GM19099 (cell line): Measurements from ENCODE around the gene SASS6.

ENCODE experiments used
- POLR2A ChIP-seq: IDR thresholded peaks from 3 replicates; pipeline ENCODE4 v1.6.1; 2011; ENCODE audit warnings: low read depth; ENCODE audit not compliant: insufficient read length; ENCODE audit errors: extremely low read depth

Gene SASS6

DNA sequence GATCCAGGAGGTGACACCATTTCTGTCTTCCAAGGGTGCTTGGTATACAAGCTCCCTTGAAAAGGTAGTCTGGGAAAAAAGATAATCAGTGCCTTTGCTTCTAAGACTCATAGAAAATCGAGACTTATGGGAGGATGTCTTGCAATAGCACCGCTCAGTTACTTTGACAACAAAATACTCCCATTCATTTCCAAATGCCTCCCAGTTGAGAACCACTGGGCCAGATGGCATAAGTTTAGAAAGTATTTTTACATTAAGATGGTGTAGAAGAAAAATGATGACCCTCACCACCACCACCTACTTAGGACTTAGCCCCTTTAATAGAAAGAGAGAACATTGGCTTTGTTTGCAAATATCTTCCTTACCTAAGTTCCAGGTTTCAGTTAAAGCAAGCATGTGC is 4.9 kb upstream of the SASS6 start:
- TF ChIP-seq POLR2A, result no peak

DNA sequence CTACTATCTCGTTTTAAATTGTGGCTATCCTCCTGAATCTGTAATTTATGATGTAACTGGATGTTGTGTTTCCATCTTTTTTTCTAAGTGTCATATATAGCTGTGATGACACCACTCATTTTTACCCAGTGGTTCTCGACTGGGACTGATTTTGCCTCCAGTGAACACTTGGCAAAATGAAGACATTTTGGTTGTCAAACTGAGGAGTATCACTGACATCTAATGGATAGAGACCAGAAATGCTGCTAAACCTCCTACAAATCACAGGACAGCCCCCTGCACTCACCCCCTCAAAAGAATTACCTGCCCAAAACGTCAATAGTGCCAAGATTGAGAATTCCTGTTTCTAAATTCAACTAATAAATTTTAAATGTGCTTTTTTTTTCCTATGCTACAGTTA is 2.1 kb upstream of the SASS6 start:
- no peak for TF ChIP-seq POLR2A

DNA sequence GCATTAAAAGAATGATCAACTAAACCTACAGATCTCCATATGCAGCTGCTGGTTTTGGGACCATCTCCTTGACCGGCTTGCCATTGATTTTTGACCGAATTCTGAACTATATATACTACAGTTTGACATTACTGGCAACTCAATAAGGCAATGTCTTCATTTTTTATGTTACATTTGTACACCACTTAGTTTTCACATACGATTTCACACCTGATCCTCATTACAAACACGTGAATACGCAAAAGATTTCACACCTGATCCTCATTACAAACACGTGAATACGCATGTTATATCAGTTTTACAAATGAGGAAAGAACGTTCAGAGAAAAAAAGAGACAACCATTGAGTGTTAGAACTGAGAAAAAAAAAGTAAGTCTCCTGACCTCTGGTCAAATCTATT is 1.1 kb downstream of the SASS6 start:
- TF ChIP-seq POLR2A, result no peak

DNA sequence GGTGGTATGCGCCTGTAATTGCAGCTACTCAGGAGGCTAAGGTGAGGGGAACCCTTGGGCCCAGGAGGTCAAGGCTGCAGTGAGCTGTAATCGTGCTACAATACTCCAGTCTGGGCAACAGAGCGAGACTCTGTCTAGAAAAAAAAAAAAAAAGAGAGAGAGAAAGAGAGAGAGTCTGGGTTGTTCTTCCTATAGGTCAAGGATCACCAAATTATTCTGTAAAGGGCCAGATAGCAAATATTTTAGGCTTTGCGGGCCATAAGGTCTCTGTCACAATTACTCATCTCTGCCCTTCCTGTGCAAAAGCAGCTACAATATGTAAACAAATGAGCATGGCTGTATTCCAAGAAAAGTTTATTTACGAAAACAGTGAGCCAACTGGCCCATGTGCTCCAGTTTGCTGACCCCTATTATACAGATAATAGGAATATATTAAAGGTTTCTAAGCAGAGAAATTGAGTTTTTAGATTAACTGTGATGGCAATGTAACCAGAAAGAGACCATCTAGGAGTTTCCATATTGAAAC is 2.1 kb downstream of the SASS6 start:
- TF ChIP-seq POLR2A, result no peak

DNA sequence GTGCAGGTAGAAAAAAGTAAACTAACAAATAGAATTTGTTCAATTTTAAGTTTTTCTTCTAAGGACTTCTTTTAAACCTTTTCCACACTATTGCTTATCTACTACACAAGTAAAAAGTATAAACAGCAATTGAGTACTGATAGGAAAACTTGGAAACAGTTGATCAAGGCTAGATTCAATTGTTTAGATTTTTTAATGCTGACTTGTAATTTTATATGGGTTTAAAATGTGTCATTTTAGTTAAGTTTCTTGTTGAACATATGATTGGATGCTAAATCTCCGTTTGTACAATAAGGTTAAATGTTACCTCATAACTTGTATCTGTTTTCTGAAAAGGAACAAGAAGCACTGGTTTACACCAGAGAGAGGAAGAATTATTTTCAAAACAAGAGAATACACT is 5.5 kb downstream of the SASS6 start:
- TF ChIP-seq POLR2A, result no peak

DNA sequence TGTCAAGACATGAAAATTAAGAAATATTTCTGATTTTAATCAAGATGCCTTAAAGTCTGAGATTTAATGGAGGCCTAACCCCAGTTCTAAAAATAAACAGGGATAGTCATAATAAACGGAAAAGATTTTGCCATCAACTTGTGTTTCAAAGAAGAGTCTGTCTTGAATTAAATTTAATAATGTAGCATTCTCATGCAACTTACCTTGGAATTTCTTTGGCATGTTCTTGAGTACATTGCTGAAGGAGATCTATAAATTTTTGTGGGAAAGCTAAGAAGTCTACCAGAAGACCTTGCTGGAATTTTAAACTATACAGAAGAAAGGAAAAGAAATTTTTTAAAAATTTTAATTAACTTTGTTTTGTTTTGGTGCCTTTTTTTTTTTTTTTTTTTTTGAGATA is 10.6 kb downstream of the SASS6 start:
- TF ChIP-seq POLR2A, result no peak

DNA sequence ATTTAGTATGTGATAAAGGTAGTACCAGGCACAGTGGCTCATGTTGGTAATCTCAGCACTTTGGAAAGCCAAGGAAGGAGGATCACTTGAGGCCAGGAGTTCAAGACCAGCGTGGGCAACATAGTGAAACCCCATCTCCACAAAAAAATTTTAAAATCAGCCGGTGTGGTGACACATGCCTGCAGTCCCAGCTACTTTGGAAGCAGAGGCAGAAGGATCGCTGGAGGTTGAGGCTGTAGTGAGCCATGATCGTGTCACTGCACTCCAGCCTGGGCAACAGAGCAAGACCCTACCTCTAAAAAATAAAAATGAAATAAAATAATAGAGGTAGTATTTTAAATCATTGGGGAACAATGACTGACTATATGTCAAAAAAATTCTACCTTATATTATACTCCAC is 17.2 kb downstream of the SASS6 start:
- TF ChIP-seq POLR2A, result no peak

DNA sequence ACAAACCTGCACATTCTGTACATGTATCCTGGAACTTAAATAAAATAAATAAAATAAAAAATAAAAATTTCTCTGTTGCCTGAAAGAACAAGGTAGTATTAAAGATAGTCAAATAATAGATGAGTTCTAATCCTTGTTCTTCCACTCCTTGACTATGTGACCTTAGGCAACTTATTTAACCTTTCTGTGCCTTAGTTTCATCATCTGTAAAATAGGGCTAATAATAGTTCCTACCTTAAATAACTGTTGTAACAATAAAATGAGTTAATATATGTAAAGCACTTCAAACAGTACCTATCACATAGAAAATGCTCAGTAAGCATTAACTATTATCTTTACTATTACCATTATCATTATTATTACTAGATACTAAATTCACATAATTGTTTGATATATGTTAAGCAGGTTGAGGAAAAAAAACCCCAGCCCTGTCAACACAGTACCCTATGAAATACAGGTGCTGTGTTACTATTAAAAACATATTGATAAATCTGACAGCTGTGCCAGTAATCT is 23.1 kb downstream of the SASS6 start:
- no peak for TF ChIP-seq POLR2A

DNA sequence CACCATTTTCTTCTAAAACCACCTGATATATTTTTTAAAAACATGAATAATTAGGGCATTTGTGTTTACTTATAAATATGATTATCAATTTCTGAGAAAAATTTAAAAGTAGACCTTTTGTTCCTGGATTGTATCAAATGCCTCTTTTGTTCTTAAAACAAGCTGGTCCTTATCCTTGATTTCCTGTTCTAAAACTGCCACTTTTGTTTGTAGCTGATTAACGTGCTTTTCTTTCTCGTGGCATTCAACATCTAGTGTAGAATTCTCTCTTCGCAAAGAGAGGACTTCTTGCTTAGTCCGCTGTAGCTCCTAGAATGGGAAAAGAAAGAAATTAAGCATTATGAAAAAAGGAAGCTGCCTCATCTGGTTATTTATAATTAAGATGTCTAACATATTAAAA is 25.0 kb downstream of the SASS6 start:
- TF ChIP-seq POLR2A, result no peak

DNA sequence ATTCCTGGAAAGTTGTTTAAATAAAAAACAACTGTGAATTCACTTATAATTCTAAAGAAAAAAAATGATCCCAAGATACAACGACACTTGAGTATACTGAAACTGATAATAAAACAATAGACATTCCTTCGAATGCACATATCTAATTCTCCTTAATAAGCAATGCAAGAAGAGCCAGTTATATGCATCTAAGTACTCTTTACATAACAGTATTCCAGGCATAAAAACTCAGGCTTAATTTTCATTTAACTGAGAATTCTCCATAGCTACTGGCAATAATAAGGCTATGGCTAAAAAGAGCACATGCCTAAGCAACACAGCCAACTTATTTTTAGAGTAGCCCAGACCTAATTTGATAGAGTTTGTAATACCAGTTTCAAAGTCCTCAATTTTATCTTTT is 31.2 kb downstream of the SASS6 start:
- no peak for TF ChIP-seq POLR2A

DNA sequence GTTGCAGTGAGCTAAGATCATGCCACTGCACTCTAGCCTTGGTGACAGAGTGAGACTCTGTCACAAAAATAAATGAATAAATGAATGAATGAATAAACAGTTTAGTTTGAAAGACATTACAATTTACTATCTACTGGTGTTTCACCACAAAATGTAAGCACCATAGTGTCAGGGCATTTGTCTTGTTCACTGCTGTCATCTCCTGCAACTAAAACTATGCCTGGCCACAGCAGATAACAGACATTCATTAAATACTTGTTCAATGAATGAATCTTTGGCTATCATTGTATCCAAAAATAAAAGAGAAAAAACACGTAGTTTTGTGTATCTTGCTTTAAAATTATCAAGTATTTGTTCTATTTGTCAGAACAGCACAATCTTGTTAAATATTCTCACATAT is 32.5 kb downstream of the SASS6 start:
- TF ChIP-seq POLR2A, result no peak

DNA sequence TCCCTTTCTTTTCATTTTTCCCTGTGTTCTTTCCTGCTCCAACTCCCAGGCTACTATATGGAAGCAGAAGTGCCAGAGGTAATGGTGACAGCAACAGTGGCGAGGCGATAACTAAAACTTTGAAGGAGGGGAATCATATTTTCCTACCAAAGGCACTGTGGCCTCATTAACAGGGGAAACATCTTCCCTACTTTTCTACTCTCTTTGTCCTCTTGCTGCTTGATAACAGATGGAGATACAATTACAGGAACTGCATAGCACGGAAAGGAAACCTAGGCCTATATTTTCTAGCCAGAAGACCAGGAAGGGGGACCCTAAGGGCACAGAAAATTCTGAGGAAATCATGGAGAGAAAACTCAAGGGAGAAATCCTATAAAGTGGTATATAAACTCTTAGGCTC is 42.3 kb downstream of the SASS6 start:
- TF ChIP-seq POLR2A, result no peak

DNA sequence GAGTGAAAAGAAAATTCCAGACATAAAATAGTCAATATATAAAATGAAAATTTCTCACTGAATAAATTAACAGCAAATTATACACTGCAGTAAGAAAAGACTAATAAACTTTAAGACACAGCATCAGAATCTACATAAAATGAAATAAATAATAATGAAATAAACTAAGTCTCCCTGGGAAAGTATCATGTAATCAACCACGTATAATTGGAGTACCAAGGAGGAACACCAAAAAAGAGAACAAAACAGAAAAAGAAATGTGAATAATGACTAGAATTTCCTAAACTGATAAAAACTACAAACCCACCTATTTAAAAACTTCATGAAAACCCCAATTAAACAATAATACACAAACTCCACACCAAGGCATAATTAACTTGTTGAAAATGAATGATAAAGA is 43.6 kb downstream of the SASS6 start:
- no peak for TF ChIP-seq POLR2A

DNA sequence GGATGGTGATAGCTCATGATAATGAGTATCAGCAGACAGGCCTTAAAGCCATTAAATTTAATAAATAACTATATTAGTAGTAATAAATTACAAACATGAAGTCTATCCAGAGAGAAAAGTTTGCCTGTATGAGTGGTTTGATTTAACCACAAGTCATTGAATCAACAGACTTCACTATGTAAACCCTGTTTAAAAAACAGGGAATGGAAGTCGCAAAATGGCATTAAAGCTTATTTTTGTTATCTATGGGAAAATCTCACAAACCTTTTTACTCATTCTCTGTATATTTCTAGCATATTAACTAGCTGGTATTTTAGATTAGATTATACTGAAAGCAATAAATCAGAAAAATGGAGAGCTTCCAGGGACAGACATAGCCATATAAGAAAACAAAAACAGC is 45.3 kb downstream of the SASS6 start:
- no peak for TF ChIP-seq POLR2A

DNA sequence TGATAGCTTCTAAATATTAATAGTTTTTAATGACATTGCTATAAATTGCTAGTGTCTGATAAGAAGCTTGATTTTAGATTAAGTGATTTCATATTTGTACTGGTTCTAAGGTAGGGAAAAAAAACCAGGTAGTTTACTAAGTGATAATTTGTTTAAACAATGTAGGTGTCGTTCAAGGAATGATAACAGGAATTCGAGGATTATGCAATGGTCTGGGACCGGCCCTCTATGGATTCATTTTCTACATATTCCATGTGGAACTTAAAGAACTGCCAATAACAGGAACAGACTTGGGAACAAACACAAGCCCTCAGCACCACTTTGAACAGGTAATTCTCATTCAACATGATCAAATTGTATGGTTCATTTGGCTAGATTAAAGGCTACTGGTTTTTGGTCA is 52.4 kb downstream of the SASS6 start:
- TF ChIP-seq POLR2A, result no peak

DNA sequence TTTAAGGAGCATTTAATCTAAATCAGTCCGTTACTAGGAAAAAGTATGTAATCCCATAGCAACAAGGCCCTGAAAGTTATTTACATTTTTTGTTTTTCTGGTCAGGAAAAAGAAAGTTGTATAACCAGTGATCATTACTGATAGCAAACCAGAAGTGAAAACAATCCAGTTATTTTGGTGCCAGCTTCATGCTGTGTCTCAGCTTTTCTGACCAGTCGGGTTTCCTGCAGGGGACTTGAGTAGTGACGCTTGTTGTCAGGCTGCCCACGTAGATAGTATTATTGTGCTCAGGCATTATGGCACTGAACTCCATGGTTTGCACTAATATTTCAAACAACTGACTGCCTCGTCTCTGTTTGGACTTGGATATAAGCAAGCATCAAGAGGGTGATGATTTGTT is 55.2 kb downstream of the SASS6 start:
- no peak for TF ChIP-seq POLR2A

DNA sequence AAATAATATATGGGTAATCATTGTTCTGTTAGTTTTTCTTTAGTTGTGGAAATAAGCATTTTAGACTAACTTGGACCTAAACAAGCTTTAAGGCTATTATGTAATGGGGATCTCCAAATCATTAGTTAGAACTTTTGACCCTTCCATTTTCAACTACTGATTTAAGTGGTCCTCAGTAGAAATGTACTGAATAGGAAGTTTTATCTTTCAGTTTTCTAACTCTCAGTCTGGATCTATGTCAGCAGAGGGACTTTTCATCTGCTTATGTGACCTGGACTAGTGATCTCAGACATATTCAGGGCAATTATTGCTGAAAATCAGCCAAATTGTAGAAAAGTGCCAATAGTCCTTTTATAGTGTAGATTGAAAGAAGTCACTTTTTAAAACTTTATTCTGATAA is 56.0 kb downstream of the SASS6 start:
- no peak for TF ChIP-seq POLR2A

DNA sequence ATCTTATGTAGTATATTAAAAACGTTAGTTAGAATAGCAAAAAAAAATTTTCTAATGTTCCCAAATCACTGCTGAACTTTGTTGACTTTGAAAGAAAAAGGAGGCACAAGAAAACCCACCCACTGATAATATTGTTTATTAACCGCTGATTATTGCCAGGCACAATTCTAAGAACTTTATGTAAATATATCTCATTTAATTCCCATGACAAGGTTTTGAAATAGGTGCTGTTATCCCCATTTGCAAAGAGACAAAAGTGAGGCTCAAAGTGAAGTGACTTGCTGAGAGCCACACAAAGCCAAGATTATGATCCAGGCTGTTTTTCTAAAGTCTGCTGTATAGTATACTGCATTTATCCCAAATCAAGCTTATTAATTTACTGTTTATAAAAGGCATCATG is 56.4 kb downstream of the SASS6 start:
- TF ChIP-seq POLR2A, result no peak

DNA sequence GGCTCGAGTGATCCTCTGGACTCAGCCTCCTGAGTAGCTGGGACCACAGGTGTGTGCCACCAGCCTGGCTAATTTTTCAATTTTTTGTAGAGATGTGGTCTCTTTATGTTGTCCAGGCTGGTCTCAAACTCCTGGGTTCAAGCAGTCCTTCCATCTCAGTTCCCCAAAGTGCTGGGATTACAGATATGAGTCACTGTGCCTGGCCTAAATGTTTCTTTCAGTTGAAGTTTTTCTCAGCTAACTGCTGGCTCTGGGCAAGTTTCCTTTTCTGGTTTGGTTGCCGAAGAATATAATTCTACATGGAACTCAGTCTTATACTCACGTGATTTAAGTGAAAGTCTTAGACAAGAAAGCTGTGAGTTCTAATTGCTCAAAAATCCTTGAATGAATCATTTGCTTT is 57.0 kb downstream of the SASS6 start:
- TF ChIP-seq POLR2A, result no peak
